Endothelial cell of umbilical vein (primary cell): ENCODE measurements around the gene RPGRIP1L. TPM values are rescaled to one million over a fixed set of nuclear protein-coding genes. Genes with fewer than 3 reads are reported as not detected.

Experiments
- BruUV-seq: library from RNA; stranded (reverse); fragments of 400-500 nt; replicated peaks from 2 replicates; lab custom pipeline; 2021; lab: Mats Ljungman, UMichigan
- CTCF ChIA-PET: fragments of 300-600, 350-600 bp; sonication (Branson Sonifier 250); formaldehyde crosslinking; loops from one replicate; lab custom pipeline; 2021; ENCODE audit warnings: antibody characterized with exemption, inconsistent platforms; lab: Charles Lee
- POLR2A ChIA-PET: fragments of 300-600, 350-600 bp; sonication (Branson Sonifier 250); formaldehyde crosslinking; loops from one replicate; lab custom pipeline; 2021; ENCODE audit warnings: antibody characterized with exemption, inconsistent platforms; lab: Charles Lee
- DNase-seq: peaks from one replicate; pipeline ENCODE4 v3.0.0-alpha.2; 2011; ENCODE audit warnings: low read depth, low spot score
- FAIRE-seq: peaks from 2 replicates; lab custom pipeline; 2011; peaks lifted over from hg19 to GRCh38; lab: Jason Lieb, UNC
- H2AFZ ChIP-seq: 2 replicates; pipeline ENCODE4 v1.6.0; 2012; ENCODE audit warnings: low read depth, low read length, control low read depth, inconsistent platforms
- H3K27ac ChIP-seq: 2 replicates; pipeline ENCODE4 v1.5.1; 2011; ENCODE audit warnings: low read depth, mild to moderate bottlenecking, control low read depth, low read length, moderate library complexity; ENCODE audit not compliant: insufficient read depth
- H3K27me3 ChIP-seq, 2 experiments: 2 replicates each; pipeline versions ENCODE4 v1.6.0 to v1.6.1; 2011; ENCODE audit warnings: low read length in 2 of 2, mixed read lengths in 1 of 2; ENCODE audit not compliant: control insufficient read depth in 2 of 2, insufficient read depth in 2 of 2
- H3K36me3 ChIP-seq, 2 experiments: 2 replicates in 1 of 2; 3 replicates in 1 of 2; pipeline ENCODE4 v1.5.1; 2011; ENCODE audit warnings: low read length in 2 of 2, mild to moderate bottlenecking in 1 of 2, moderate library complexity in 1 of 2; ENCODE audit not compliant: control insufficient read depth in 2 of 2, insufficient read depth in 2 of 2; ENCODE audit errors: extremely low read depth in 1 of 2
- H3K4me1 ChIP-seq: 3 replicates; pipeline ENCODE4 v1.5.1; 2011; ENCODE audit warnings: mild to moderate bottlenecking, low read length; ENCODE audit not compliant: control insufficient read depth, insufficient read depth; ENCODE audit errors: extremely low read depth
- H3K4me2 ChIP-seq: 2 replicates; pipeline ENCODE4 v1.6.1; 2011; ENCODE audit warnings: low read length, control low read depth, mixed read lengths; ENCODE audit not compliant: insufficient read depth
- H3K4me3 ChIP-seq, 3 experiments: fragments of 200-600 bp in 1 of 3; sonication (generic), shearing (Covaris generic) in 1 of 3; replicated peaks in 1 of 3; 2 replicates each; pipeline ENCODE4 v1.5.1; 2011 to 2016; ENCODE audit warnings: control low read depth in 3 of 3, low read length in 3 of 3, mild to moderate bottlenecking in 2 of 3, inconsistent platforms in 1 of 3, low read depth in 1 of 3, moderate library complexity in 1 of 3; ENCODE audit not compliant: insufficient read depth in 1 of 3
- H3K79me2 ChIP-seq: 2 replicates; pipeline ENCODE4 v1.6.0; 2012; ENCODE audit warnings: low read length, inconsistent platforms; ENCODE audit not compliant: control insufficient read depth, insufficient read depth
- H3K9ac ChIP-seq: replicated peaks from 2 replicates; pipeline ENCODE3; 2011; ENCODE audit warnings: low read length, control low read depth; ENCODE audit not compliant: insufficient read depth; ENCODE audit errors: extremely low read depth
- H3K9me1 ChIP-seq: replicated peaks from 3 replicates; pipeline ENCODE4 v1.6.0; 2011; ENCODE audit warnings: mild to moderate bottlenecking, low read length; ENCODE audit not compliant: control insufficient read depth, insufficient read depth; ENCODE audit errors: extremely low read depth
- H3K9me3 ChIP-seq: replicated peaks from 2 replicates; pipeline ENCODE4 v1.5.1; 2012; ENCODE audit warnings: low read length, inconsistent platforms; ENCODE audit not compliant: control insufficient read depth, insufficient read depth
- H4K20me1 ChIP-seq: replicated peaks from 2 replicates; pipeline ENCODE3; 2011; ENCODE audit warnings: mild to moderate bottlenecking, low read length; ENCODE audit not compliant: control insufficient read depth, insufficient read depth; ENCODE audit errors: extremely low read depth
- EZH2 ChIP-seq: IDR thresholded peaks from 2 replicates; pipeline ENCODE4 v1.6.1; 2012; ENCODE audit warnings: borderline replicate concordance, low read depth, mild to moderate bottlenecking, moderate library complexity, low read length, inconsistent platforms; ENCODE audit not compliant: severe bottlenecking
- FOS ChIP-seq: IDR thresholded peaks from 2 replicates; pipeline ENCODE4 v1.6.1; 2011; ENCODE audit warnings: mild to moderate bottlenecking, low read length, moderate library complexity, borderline replicate concordance; ENCODE audit not compliant: insufficient read depth
- GATA2 ChIP-seq: IDR thresholded peaks from 2 replicates; pipeline ENCODE4 v1.7.0; 2011; ENCODE audit warnings: low read depth, mild to moderate bottlenecking, moderate library complexity, mixed read lengths, low read length; ENCODE audit not compliant: insufficient read length, insufficient read depth
- JUN ChIP-seq: IDR thresholded peaks from 2 replicates; pipeline ENCODE4 v1.6.1; 2011; ENCODE audit warnings: borderline replicate concordance, low read depth; ENCODE audit not compliant: insufficient read length, insufficient read depth
- MAX ChIP-seq: IDR thresholded peaks from 2 replicates; pipeline ENCODE4 v1.6.1; 2011; ENCODE audit not compliant: insufficient read depth, insufficient read length
- MYC ChIP-seq: IDR thresholded peaks from one replicate; pipeline ENCODE4 v1.6.1; 2011; ENCODE audit warnings: mild to moderate bottlenecking, low read depth, low read length
- POLR2A ChIP-seq: IDR thresholded peaks from 2 replicates; pipeline ENCODE4 v1.6.1; 2012; ENCODE audit warnings: low read depth, mild to moderate bottlenecking, control low read depth, low read length
- POLR2AphosphoS5 ChIP-seq: IDR thresholded peaks from 2 replicates; pipeline ENCODE4 v1.6.1; 2012; ENCODE audit warnings: low read depth, mild to moderate bottlenecking, control low read depth, low read length, moderate library complexity; ENCODE audit not compliant: insufficient read depth
- dilution Hi-C: fragments of 300-500 bp; cut with MboI; formaldehyde crosslinking; loops from one replicate; pipeline ENCODE4 v1.15.0; 2019; ENCODE audit warnings: low sequenced_read_pairs; ENCODE audit not compliant: extremely low pct_ligation_motif_present
- intact Hi-C: fragments of 100-400 bp; cut with micrococcal nuclease; formaldehyde crosslinking; loops from one replicate; pipeline ENCODE4 v1.10.0; 2022
- polyA plus RNA-seq, 4 experiments: library from polyadenylated mRNA; depleted of rRNA in 3 of 4; stranded (reverse) in 3 of 4; unstranded in 1 of 4; fragments of >200 nt; gene quantifications; 2 replicates each; pipeline versions ENCODE4 v1.2.1 to v1.2.3, GENCODE V29; 2011 to 2012; ENCODE audit warnings: missing spikeins in 1 of 4
- total RNA-seq: library from RNA; stranded (reverse); gene quantifications from 2 replicates; pipeline ENCODE4 v1.2.3, GENCODE V29; 2021
- TF ChIP-seq, protein P1 (sequence below), 2 donors: IDR thresholded peaks; 1 replicate in 1 of 2; 2 replicates in 1 of 2; pipeline ENCODE4 v1.5.1; 2011; ENCODE audit warnings: low read length in 2 of 2, mild to moderate bottlenecking in 2 of 2, moderate library complexity in 2 of 2, control low read depth in 1 of 2, inconsistent platforms in 1 of 2, low read depth in 1 of 2; ENCODE audit not compliant: insufficient read depth in 1 of 2; ENCODE audit errors: extremely low read depth in 1 of 2

The RPGRIP1L gene
- total and polyA plus RNA-seq, 2 donors (not counting 3 experiments of a cell fraction or from before 2014, with no cell fraction given): 3.2 to 13.2 TPM

GRCh38 chr16:53734908-53735307 is 31.2 kb upstream of the RPGRIP1L start:
- Histone ChIP-seq H3K27ac (no peak overlapping the region), H3K27me3 (no peaks in the 10 kb centered on the region), H3K4me1 (no peaks in the 10 kb centered on the region), H3K4me2 (no peak overlapping the region), H2AFZ (no peak overlapping the region), H3K9ac (no peak overlapping the region), H4K20me1 (no peaks in the 10 kb centered on the region), H3K4me3 (no peak overlapping the region), H3K9me3 (no peaks in the 10 kb centered on the region), H3K9me1 (no peaks in the 10 kb centered on the region), H3K79me2 (peaks cover 2% of the 10 kb centered on the region), H3K36me3 (no peaks in the 10 kb centered on the region)
- TF ChIP-seq GATA2: no peak
- TF ChIP-seq JUN: no peak
- TF ChIP-seq FOS: no peak
- no peak for TF ChIP-seq POLR2AphosphoS5
- TF ChIP-seq, protein P1, sequence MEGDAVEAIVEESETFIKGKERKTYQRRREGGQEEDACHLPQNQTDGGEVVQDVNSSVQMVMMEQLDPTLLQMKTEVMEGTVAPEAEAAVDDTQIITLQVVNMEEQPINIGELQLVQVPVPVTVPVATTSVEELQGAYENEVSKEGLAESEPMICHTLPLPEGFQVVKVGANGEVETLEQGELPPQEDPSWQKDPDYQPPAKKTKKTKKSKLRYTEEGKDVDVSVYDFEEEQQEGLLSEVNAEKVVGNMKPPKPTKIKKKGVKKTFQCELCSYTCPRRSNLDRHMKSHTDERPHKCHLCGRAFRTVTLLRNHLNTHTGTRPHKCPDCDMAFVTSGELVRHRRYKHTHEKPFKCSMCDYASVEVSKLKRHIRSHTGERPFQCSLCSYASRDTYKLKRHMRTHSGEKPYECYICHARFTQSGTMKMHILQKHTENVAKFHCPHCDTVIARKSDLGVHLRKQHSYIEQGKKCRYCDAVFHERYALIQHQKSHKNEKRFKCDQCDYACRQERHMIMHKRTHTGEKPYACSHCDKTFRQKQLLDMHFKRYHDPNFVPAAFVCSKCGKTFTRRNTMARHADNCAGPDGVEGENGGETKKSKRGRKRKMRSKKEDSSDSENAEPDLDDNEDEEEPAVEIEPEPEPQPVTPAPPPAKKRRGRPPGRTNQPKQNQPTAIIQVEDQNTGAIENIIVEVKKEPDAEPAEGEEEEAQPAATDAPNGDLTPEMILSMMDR (IDR thresholded peaks at IDR 0.05; ENCODE audit: extremely low read depth in 1 of 2, insufficient read depth in 1 of 2, low read depth in 1 of 2, low read length in 2 of 2): no peak
- TF ChIP-seq MYC: no peak
- TF ChIP-seq POLR2A: no peak
- TF ChIP-seq MAX: no peak
- no peak for TF ChIP-seq EZH2
- DNase-seq (no peak), FAIRE-seq (no peak)
- CTCF ChIA-PET: interaction anchor here (0.6 to 2.0 kb wide), 2 partner anchors 9 to 71 kb away, joined by 3 to 12 read pairs; no protein-coding TSS in a partner anchor
- dilution Hi-C loops (no loop called here), intact Hi-C loops (no loop called here)
- BruUV-seq: no TSS peak
- POLR2A ChIA-PET: no interaction called here
